WTC11 (cell line): ENCODE measurements around the gene OVCA2. TPM values are rescaled to one million over a fixed set of nuclear protein-coding genes. Genes with fewer than 3 reads are reported as not detected.
"Not testable (repeated sequence)": the region's sequence is repeated elsewhere in the genome, so short reads cannot be mapped to it uniquely, and the experiment has no call there.

Experiments used
- ATAC-seq: fragments of 200-7000 bp; cut with Tn5 transposase; 2 replicates; pipeline ENCODE4 v1.10.0; 2021; ENCODE audit warnings: mild to moderate bottlenecking, moderate library complexity
- CTCF ChIA-PET: fragments of 300-600 bp; sonication (Branson Sonifier 250); formaldehyde crosslinking; loops from one replicate; lab custom pipeline; 2021; ENCODE audit warnings: antibody characterized with exemption; lab: Charles Lee
- POLR2A ChIA-PET: fragments of 350-600 bp; sonication (Branson Sonifier 250); formaldehyde crosslinking; loops from one replicate; lab custom pipeline; 2021; ENCODE audit warnings: antibody characterized with exemption; lab: Charles Lee
- DNase-seq: peaks from one replicate; pipeline ENCODE4 v3.0.0; 2021; ENCODE audit warnings: low spot score
- H3K27ac Mint-ChIP-seq: 2 replicates; pipeline ENCODE4 v1.8.0; 2021; ENCODE audit warnings: mixed read lengths
- H3K27me3 Mint-ChIP-seq: 2 replicates; pipeline ENCODE4 v1.8.0; 2021; ENCODE audit warnings: low read depth, mild to moderate bottlenecking, moderate library complexity, mixed read lengths
- H3K36me3 Mint-ChIP-seq: 2 replicates; pipeline ENCODE4 v1.8.0; 2021; ENCODE audit warnings: mixed read lengths
- H3K4me1 Mint-ChIP-seq: 2 replicates; pipeline ENCODE4 v1.8.0; 2022; ENCODE audit warnings: mixed read lengths
- H3K4me3 Mint-ChIP-seq: 2 replicates; pipeline ENCODE4 v1.8.0; 2021; ENCODE audit warnings: mild to moderate bottlenecking, moderate library complexity, mixed read lengths
- H3K9me3 Mint-ChIP-seq: 2 replicates; pipeline ENCODE4 v1.8.0; 2021; ENCODE audit warnings: mixed read lengths
- FOXP1 ChIP-seq: sonication (generic); formaldehyde crosslinking; IDR thresholded peaks from 2 replicates; pipeline ENCODE4 v1.8.0; 2022; ENCODE audit warnings: missing genetic modification reagents, mild to moderate bottlenecking, moderate library complexity, borderline replicate concordance
- KAT7 ChIP-seq: sonication (generic); formaldehyde crosslinking; IDR thresholded peaks from 2 replicates; pipeline ENCODE4 v1.8.1; 2023; ENCODE audit warnings: missing genetic modification reagents, mild to moderate bottlenecking, borderline replicate concordance
- MXD4 ChIP-seq: fragments of 250-450 bp; sonication (Bioruptor Pico); IDR thresholded peaks from 2 replicates; pipeline ENCODE4 v1.8.0; 2021; ENCODE audit warnings: mild to moderate bottlenecking, moderate library complexity, borderline replicate concordance
- SMAD4 ChIP-seq: sonication (generic); formaldehyde crosslinking; IDR thresholded peaks from 2 replicates; pipeline ENCODE4 v1.8.0; 2022; ENCODE audit warnings: mild to moderate bottlenecking, missing genetic modification reagents
- ZBTB21 ChIP-seq: sonication (generic); formaldehyde crosslinking; IDR thresholded peaks from 2 replicates; pipeline ENCODE4 v1.8.1; 2023; ENCODE audit warnings: mild to moderate bottlenecking, missing genetic modification reagents, borderline replicate concordance
- ZNF317 ChIP-seq: sonication (generic); formaldehyde crosslinking; IDR thresholded peaks from 2 replicates; pipeline ENCODE4 v1.8.1; 2023; ENCODE audit warnings: low read depth, mild to moderate bottlenecking, moderate library complexity, missing genetic modification reagents, borderline replicate concordance
- total RNA-seq: library from RNA; stranded (reverse); gene quantifications from 3 replicates; pipeline ENCODE4 v1.2.3, GENCODE V29; 2021
- TF ChIP-seq, protein P1 (sequence below): sonication (generic); formaldehyde crosslinking; conservative IDR thresholded peaks from 2 replicates; pipeline ENCODE4 v1.8.1; 2023; ENCODE audit warnings: mild to moderate bottlenecking, low read depth, missing genetic modification reagents, moderate library complexity
- TF ChIP-seq, protein P2 (sequence below): sonication (generic); formaldehyde crosslinking; IDR thresholded peaks from 2 replicates; pipeline ENCODE4 v1.8.0; 2022; ENCODE audit warnings: missing genetic modification reagents
- TF ChIP-seq, protein P3 (sequence below): sonication (generic); formaldehyde crosslinking; IDR thresholded peaks from 2 replicates; pipeline ENCODE4 v1.8.1; 2023; ENCODE audit warnings: mild to moderate bottlenecking, missing genetic modification reagents
- TF ChIP-seq, protein P4 (sequence below): sonication (generic); formaldehyde crosslinking; IDR thresholded peaks from 2 replicates; pipeline ENCODE4 v1.8.0; 2023; ENCODE audit warnings: missing genetic modification reagents
- TF ChIP-seq, protein P5 (sequence below): sonication (generic); formaldehyde crosslinking; IDR thresholded peaks from 2 replicates; pipeline ENCODE4 v1.8.0; 2022; ENCODE audit warnings: mild to moderate bottlenecking, missing genetic modification reagents
- TF ChIP-seq, protein P6 (sequence below): fragments of 250-450 bp; sonication (Bioruptor Pico); IDR thresholded peaks from 2 replicates; pipeline ENCODE4 v1.9.0; 2021; ENCODE audit warnings: mild to moderate bottlenecking, borderline replicate concordance
- TF ChIP-seq, protein P7 (sequence below): sonication (generic); formaldehyde crosslinking; IDR thresholded peaks from 2 replicates; pipeline ENCODE4 v1.8.1; 2023; ENCODE audit warnings: mild to moderate bottlenecking, missing genetic modification reagents, moderate library complexity

OVCA2 gene
- total RNA-seq, 1 experiment from 2014 or later: 23.5 TPM

DNA sequence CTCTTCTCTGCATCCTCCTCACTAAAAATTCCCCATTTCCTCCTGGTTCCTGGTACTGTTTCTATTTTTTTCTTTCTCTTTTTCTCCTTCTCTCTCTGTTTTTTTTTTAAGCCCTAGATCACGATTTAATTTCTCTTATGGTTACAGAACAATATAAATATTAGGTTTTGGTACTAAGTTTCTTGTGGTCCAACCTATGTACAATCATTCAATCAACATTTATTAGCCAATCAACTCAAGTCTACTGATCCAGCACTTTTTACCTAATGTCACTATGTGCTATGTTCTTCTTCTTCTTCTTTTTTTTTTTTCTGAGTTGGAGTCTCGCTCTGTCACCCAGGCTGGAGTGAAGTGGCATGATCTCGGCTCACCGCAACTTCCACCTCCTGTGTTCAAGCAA, 29.3 kb upstream of the OVCA2 start:
- TF ChIP-seq, protein P1, sequence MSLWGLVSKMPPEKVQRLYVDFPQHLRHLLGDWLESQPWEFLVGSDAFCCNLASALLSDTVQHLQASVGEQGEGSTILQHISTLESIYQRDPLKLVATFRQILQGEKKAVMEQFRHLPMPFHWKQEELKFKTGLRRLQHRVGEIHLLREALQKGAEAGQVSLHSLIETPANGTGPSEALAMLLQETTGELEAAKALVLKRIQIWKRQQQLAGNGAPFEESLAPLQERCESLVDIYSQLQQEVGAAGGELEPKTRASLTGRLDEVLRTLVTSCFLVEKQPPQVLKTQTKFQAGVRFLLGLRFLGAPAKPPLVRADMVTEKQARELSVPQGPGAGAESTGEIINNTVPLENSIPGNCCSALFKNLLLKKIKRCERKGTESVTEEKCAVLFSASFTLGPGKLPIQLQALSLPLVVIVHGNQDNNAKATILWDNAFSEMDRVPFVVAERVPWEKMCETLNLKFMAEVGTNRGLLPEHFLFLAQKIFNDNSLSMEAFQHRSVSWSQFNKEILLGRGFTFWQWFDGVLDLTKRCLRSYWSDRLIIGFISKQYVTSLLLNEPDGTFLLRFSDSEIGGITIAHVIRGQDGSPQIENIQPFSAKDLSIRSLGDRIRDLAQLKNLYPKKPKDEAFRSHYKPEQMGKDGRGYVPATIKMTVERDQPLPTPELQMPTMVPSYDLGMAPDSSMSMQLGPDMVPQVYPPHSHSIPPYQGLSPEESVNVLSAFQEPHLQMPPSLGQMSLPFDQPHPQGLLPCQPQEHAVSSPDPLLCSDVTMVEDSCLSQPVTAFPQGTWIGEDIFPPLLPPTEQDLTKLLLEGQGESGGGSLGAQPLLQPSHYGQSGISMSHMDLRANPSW: no peak
- TF ChIP-seq SMAD4: no peak
- Mint-ChIP-seq H3K9me3 (no peaks in the 10 kb centered on the region), H3K36me3 (no peaks in the 10 kb centered on the region), H3K4me1 (peaks cover 22% of the 10 kb centered on the region), H3K27ac (no peak overlapping the region), H3K4me3 (no peak overlapping the region), H3K27me3 (peaks cover 38% of the 10 kb centered on the region)
- ATAC-seq: no peak
- ChIA-PET POLR2A (no interaction called here), CTCF (interaction anchor here (1.2 to 2.2 kb wide), 3 partner anchors 13 to 370 kb away, joined by 3 to 10 read pairs (median 7); partner anchors contain the start of gene RTN4RL1)
- DNase-seq: no peak

DNA sequence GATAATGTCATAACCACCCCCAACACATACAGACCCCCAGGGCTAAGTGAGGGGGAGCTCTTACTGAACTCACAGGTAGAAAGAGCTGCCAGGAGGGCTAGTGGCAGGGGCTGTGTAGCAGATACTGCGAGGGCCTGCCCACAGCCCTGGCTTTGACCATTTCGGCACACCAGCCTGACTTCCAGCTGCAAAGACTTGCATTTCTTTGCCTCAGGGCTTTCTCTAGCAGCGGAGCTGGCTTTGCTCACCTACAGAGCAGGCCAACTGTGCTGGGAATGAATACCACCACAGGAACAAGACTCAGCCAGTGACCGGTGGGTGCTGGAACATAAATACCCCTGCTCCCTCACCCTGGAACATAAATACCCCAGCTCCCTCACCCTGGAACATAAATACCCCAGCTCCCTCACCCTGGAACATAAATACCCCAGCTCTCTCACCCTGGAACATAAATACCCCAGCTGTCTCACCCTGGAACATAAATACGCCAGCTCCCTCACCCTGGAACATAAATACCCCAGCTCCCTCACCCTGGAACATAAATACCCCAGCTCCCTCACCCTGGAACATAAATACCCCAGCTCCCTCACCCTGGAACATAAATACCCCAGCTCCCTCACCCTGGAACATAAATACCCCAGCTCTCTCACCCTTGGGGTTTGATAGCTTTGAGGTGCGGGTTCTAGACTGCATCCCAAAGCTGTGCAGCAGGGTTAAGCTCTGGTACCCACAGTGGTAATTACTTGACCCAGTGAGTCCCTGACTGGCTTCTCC, 28.4 kb upstream of the OVCA2 start:
- H3K9me3 Mint-ChIP-seq, H3K27ac Mint-ChIP-seq, POLR2A ChIA-PET, H3K4me3 Mint-ChIP-seq, H3K36me3 Mint-ChIP-seq, ATAC-seq, DNase-seq: not testable (repeated sequence)
- CTCF ChIA-PET: interaction anchor here (1.2 to 2.2 kb wide), 3 partner anchors 10 to 369 kb away, joined by 3 to 7 read pairs (median 3); partner anchors contain the start of gene RTN4RL1
- peaks cover 48% of the 10 kb centered on the region for H3K27me3 Mint-ChIP-seq
- peaks cover 22% of the 10 kb centered on the region for H3K4me1 Mint-ChIP-seq

DNA sequence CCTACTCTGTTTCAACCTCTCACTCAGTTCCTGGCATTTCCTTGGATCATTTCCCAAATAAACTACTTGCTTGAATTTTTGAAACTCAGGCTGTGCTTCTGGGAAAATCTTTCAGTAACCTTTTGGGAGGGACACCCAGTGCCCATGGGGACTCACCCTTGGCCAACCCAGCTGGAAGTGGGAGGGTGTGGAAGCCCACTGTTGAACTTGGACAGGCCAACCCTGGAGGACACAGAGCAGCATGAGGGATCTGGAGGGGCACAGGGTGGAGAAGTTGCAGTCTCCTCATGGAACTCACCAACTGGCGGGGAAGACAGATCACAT, 27.9 kb upstream of the OVCA2 start:
- no peak overlapping the region for H3K27ac Mint-ChIP-seq
- DNase-seq (no peak), ATAC-seq (no peak)
- H3K9me3 Mint-ChIP-seq: no peaks in the 10 kb centered on the region
- peaks cover 53% of the 10 kb centered on the region for H3K27me3 Mint-ChIP-seq
- peaks cover 22% of the 10 kb centered on the region for H3K4me1 Mint-ChIP-seq
- ChIA-PET POLR2A (no interaction called here), CTCF (interaction anchor here (1.3 kb wide), 1 partner anchor 10 kb away, joined by 3 read pairs; no protein-coding TSS in a partner anchor)
- TF ChIP-seq FOXP1 (no peak), KAT7 (no peak), MXD4 (CRISPR knock-in tag) (no peak), ZNF317 (CRISPR knock-in tag) (no peak), ZBTB21 (no peak)
- TF ChIP-seq, protein P2, sequence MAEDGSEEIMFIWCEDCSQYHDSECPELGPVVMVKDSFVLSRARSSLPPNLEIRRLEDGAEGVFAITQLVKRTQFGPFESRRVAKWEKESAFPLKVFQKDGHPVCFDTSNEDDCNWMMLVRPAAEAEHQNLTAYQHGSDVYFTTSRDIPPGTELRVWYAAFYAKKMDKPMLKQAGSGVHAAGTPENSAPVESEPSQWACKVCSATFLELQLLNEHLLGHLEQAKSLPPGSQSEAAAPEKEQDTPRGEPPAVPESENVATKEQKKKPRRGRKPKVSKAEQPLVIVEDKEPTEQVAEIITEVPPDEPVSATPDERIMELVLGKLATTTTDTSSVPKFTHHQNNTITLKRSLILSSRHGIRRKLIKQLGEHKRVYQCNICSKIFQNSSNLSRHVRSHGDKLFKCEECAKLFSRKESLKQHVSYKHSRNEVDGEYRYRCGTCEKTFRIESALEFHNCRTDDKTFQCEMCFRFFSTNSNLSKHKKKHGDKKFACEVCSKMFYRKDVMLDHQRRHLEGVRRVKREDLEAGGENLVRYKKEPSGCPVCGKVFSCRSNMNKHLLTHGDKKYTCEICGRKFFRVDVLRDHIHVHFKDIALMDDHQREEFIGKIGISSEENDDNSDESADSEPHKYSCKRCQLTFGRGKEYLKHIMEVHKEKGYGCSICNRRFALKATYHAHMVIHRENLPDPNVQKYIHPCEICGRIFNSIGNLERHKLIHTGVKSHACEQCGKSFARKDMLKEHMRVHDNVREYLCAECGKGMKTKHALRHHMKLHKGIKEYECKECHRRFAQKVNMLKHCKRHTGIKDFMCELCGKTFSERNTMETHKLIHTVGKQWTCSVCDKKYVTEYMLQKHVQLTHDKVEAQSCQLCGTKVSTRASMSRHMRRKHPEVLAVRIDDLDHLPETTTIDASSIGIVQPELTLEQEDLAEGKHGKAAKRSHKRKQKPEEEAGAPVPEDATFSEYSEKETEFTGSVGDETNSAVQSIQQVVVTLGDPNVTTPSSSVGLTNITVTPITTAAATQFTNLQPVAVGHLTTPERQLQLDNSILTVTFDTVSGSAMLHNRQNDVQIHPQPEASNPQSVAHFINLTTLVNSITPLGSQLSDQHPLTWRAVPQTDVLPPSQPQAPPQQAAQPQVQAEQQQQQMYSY (CRISPR knock-in tag): no peak
- TF ChIP-seq, protein P3, sequence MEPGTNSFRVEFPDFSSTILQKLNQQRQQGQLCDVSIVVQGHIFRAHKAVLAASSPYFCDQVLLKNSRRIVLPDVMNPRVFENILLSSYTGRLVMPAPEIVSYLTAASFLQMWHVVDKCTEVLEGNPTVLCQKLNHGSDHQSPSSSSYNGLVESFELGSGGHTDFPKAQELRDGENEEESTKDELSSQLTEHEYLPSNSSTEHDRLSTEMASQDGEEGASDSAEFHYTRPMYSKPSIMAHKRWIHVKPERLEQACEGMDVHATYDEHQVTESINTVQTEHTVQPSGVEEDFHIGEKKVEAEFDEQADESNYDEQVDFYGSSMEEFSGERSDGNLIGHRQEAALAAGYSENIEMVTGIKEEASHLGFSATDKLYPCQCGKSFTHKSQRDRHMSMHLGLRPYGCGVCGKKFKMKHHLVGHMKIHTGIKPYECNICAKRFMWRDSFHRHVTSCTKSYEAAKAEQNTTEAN (CRISPR knock-in tag): no peak
- TF ChIP-seq, protein P4, sequence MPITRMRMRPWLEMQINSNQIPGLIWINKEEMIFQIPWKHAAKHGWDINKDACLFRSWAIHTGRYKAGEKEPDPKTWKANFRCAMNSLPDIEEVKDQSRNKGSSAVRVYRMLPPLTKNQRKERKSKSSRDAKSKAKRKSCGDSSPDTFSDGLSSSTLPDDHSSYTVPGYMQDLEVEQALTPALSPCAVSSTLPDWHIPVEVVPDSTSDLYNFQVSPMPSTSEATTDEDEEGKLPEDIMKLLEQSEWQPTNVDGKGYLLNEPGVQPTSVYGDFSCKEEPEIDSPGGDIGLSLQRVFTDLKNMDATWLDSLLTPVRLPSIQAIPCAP (CRISPR knock-in tag): no peak
- TF ChIP-seq, protein P5, sequence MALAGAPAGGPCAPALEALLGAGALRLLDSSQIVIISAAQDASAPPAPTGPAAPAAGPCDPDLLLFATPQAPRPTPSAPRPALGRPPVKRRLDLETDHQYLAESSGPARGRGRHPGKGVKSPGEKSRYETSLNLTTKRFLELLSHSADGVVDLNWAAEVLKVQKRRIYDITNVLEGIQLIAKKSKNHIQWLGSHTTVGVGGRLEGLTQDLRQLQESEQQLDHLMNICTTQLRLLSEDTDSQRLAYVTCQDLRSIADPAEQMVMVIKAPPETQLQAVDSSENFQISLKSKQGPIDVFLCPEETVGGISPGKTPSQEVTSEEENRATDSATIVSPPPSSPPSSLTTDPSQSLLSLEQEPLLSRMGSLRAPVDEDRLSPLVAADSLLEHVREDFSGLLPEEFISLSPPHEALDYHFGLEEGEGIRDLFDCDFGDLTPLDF: no peak
- TF ChIP-seq, protein P6, sequence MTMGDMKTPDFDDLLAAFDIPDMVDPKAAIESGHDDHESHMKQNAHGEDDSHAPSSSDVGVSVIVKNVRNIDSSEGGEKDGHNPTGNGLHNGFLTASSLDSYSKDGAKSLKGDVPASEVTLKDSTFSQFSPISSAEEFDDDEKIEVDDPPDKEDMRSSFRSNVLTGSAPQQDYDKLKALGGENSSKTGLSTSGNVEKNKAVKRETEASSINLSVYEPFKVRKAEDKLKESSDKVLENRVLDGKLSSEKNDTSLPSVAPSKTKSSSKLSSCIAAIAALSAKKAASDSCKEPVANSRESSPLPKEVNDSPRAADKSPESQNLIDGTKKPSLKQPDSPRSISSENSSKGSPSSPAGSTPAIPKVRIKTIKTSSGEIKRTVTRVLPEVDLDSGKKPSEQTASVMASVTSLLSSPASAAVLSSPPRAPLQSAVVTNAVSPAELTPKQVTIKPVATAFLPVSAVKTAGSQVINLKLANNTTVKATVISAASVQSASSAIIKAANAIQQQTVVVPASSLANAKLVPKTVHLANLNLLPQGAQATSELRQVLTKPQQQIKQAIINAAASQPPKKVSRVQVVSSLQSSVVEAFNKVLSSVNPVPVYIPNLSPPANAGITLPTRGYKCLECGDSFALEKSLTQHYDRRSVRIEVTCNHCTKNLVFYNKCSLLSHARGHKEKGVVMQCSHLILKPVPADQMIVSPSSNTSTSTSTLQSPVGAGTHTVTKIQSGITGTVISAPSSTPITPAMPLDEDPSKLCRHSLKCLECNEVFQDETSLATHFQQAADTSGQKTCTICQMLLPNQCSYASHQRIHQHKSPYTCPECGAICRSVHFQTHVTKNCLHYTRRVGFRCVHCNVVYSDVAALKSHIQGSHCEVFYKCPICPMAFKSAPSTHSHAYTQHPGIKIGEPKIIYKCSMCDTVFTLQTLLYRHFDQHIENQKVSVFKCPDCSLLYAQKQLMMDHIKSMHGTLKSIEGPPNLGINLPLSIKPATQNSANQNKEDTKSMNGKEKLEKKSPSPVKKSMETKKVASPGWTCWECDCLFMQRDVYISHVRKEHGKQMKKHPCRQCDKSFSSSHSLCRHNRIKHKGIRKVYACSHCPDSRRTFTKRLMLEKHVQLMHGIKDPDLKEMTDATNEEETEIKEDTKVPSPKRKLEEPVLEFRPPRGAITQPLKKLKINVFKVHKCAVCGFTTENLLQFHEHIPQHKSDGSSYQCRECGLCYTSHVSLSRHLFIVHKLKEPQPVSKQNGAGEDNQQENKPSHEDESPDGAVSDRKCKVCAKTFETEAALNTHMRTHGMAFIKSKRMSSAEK (CRISPR knock-in tag): no peak
- TF ChIP-seq, protein P7, sequence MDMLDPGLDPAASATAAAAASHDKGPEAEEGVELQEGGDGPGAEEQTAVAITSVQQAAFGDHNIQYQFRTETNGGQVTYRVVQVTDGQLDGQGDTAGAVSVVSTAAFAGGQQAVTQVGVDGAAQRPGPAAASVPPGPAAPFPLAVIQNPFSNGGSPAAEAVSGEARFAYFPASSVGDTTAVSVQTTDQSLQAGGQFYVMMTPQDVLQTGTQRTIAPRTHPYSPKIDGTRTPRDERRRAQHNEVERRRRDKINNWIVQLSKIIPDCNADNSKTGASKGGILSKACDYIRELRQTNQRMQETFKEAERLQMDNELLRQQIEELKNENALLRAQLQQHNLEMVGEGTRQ (CRISPR knock-in tag): no peak
- no peaks in the 10 kb centered on the region for H3K36me3 Mint-ChIP-seq
- H3K4me3 Mint-ChIP-seq: no peak overlapping the region
